ENCODE results near the gene ALX3. TPM values are rescaled to one million over a fixed set of nuclear protein-coding genes. Genes with fewer than 3 reads are reported as not detected.

The ALX3 gene
- total and polyA plus RNA-seq, 7 donors: 0.13 TPM; not detected in 6

DNA sequence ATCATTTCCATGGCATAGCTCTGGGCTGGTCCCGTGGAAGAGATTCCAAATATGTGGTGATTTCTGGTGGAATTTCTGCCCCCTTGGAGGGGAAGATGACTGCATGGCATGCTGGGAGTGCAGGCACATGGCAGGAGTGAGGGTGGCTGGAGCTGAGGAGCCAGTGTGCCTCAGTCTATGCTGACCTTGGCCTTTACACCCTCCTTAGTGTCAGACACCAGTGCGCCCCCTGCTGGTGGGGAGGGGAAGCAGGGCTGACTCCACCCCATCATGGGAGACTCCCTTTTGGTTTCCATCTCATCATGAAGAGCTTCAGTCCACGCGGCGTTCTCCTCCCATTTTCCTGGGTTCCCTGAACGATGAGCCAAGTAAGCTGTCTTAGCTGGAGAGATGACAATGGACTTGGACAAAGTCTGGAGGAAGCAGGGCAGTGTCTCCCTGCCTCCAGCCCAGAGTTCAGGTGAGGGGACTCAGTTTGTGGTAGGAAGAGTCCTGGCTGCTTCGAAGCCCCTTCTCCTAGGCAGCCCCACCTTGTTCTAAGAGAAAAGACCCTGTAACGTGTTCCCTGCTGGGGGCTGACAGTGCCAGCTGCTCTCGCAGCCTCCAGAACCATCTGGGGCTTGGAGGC, 10.3 kb downstream of the ALX3 start:
- TF ChIP-seq, protein P1, sequence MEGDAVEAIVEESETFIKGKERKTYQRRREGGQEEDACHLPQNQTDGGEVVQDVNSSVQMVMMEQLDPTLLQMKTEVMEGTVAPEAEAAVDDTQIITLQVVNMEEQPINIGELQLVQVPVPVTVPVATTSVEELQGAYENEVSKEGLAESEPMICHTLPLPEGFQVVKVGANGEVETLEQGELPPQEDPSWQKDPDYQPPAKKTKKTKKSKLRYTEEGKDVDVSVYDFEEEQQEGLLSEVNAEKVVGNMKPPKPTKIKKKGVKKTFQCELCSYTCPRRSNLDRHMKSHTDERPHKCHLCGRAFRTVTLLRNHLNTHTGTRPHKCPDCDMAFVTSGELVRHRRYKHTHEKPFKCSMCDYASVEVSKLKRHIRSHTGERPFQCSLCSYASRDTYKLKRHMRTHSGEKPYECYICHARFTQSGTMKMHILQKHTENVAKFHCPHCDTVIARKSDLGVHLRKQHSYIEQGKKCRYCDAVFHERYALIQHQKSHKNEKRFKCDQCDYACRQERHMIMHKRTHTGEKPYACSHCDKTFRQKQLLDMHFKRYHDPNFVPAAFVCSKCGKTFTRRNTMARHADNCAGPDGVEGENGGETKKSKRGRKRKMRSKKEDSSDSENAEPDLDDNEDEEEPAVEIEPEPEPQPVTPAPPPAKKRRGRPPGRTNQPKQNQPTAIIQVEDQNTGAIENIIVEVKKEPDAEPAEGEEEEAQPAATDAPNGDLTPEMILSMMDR (IDR thresholded peaks at IDR 0.05): peak in 2 of 4 experiments; percentile 39 to 60
- no peak for TF ChIP-seq POLR2A (IDR thresholded peaks at IDR 0.05)
- no peaks in the 10 kb centered on the region for H3K27me3 ChIP-seq
- H3K36me3 ChIP-seq: peaks cover 0 to 39% (median 5%) of the 10 kb centered on the region in 4 donors
- intact Hi-C loops (cut with DNase I): no loop called here
- H3K9me3 ChIP-seq: no peaks in the 10 kb centered on the region
- peaks cover 0 to 29% (median 18%) of the 10 kb centered on the region in 4 donors for H3K4me1 ChIP-seq
- 88 to 92% methylated on average over 9 of the region's 9 CpGs for WGBS, 2 donors
- H3K4me3 ChIP-seq: no peak overlapping the region
- no peak for DNase-seq
- no peak overlapping the region for H3K27ac ChIP-seq

DNA sequence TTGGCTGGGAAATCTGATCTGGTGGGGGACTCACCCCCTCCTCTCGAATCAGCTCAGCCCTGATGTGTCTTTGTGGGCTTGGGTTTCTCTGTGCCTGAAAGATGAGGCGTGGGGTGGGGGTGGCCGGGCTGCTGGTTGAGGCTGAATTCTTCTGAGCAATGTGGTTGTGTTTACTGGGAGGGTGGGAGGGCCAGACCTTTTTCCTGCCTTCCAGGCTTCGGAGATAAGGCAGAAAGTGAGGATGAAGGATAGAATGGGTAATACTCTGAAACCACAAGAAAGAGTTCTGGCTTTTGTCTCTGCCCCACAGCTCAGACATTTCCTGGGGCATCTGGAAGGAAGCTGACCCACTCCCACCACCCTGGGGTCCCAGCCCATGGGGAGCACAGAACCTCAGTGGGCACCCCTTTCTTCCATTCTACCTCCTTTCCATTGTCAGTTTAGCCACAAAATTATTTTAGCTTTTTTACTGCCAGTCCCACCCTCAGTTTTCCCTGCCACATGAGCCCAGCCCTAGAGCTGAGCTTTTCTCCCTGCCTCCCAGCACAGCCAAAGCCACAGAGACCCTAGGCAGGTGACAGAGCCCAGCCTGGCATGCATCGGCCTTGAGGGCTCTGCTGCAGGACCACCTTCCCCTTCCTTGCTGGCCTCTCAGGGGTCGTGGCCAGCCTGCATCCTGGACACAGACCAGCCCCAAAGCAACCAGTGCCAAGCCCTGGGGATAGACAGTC, 11.2 kb downstream of the ALX3 start:
- peaks cover 0 to 29% (median 18%) of the 10 kb centered on the region in 4 donors for H3K4me1 ChIP-seq
- TF ChIP-seq POLR2A (IDR thresholded peaks at IDR 0.05): no peak
- TF ChIP-seq POLR2AphosphoS5 (IDR thresholded peaks at IDR 0.05): no peak
- TF ChIP-seq EP300 (IDR thresholded peaks at IDR 0.05): no peak
- TF ChIP-seq, protein P1 (IDR thresholded peaks at IDR 0.05): no peak
- WGBS, 2 donors: 88 to 93% methylated on average over 6 of the region's 6 CpGs
- no peaks in the 10 kb centered on the region for H3K27me3 ChIP-seq
- no peak overlapping the region for H3K27ac ChIP-seq
- no peak overlapping the region for H3K4me3 ChIP-seq
- intact Hi-C loops (cut with DNase I): loop anchor here (1.0 kb wide), 1 partner anchor 30 kb away; no protein-coding TSS in a partner anchor
- no peaks in the 10 kb centered on the region for H3K9me3 ChIP-seq
- DNase-seq: no peak
- peaks cover 7 to 47% (median 13%) of the 10 kb centered on the region in 4 donors for H3K36me3 ChIP-seq

DNA sequence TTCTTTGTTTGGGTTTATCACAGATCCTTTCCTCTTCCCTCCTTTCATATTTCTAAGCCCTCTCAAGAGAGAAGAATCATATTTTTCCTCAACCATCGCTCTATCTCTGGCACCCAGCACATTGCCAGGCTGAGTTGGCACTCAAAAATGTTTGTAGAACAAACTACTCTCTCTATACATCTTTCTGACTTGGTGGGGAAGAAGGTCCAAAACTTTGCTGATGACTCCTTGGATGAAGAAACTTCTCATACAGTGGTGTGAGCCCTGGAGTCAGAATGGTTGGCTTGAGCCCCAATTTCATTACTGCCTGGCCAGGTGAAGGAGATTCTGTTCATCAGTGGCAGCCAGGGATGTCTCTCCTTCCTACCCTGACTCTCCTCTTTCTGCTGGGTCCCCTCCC, 11.9 kb downstream of the ALX3 start:
- 86 to 93% methylated on average over 1 of the region's 1 CpG for WGBS, 2 donors
- Histone ChIP-seq H3K27me3 (no peaks in the 10 kb centered on the region), H3K4me1 (peaks cover 0 to 29% (median 18%) of the 10 kb centered on the region in 4 donors), H3K9me3 (no peaks in the 10 kb centered on the region), H3K36me3 (peaks cover 7 to 54% (median 18%) of the 10 kb centered on the region in 4 donors), H3K4me3 (no peak overlapping the region), H3K27ac (no peak overlapping the region)
- DNase-seq: no peak
- intact Hi-C loops (cut with DNase I): no loop called here
- TF ChIP-seq POLR2AphosphoS5 (IDR thresholded peaks at IDR 0.05): no peak
- no peak for TF ChIP-seq EP300 (IDR thresholded peaks at IDR 0.05)
- TF ChIP-seq POLR2A (IDR thresholded peaks at IDR 0.05): no peak
- TF ChIP-seq, protein P1 (IDR thresholded peaks at IDR 0.05): no peak

DNA sequence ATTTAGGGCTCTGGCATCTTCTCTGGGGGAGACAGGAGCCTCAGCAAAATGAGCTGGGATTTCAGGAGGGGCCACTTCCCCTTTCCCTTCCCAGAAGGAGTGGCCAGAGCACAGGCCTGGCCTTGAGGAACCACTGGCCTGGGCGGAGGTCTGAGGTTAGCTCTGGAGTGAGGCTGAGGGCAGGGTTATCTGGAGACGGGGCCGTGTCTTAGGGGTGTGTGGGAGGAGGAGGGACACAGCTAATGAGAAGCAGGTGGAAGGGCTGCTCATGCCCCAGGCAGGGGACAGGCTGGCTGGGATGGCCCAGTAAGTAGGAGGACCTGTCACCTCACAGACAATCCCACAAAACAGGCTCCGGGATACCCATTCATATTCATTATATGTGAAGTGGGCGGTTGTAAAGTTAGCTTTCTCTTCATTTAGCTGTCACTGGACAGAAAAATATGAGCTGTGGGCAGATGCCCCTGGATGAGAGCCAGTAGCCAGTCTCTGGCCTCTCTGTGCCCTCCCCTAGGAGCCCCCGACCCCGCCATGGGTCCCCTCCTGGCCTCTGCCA, 12.4 kb downstream of the ALX3 start:
- H3K36me3 ChIP-seq: peaks cover 8 to 60% (median 21%) of the 10 kb centered on the region in 4 donors
- no peak overlapping the region for H3K4me3 ChIP-seq
- H3K4me1 ChIP-seq: peaks cover 0 to 29% (median 18%) of the 10 kb centered on the region in 4 donors
- TF ChIP-seq POLR2A (IDR thresholded peaks at IDR 0.05): no peak
- no peak for TF ChIP-seq POLR2AphosphoS5 (IDR thresholded peaks at IDR 0.05)
- TF ChIP-seq, protein P1 (IDR thresholded peaks at IDR 0.05): no peak
- no peak for TF ChIP-seq EP300 (IDR thresholded peaks at IDR 0.05)
- intact Hi-C loops (cut with DNase I): no loop called here
- 80 to 86% methylated on average over 7 of the region's 7 CpGs for WGBS, 2 donors
- H3K27ac ChIP-seq: no peak overlapping the region
- no peaks in the 10 kb centered on the region for H3K27me3 ChIP-seq
- no peak for DNase-seq
- H3K9me3 ChIP-seq: no peaks in the 10 kb centered on the region

Data from sigmoid colon (tissue), 7 donors.